ENCODE results near the gene RAC3.

Gene RAC3

DNA sequence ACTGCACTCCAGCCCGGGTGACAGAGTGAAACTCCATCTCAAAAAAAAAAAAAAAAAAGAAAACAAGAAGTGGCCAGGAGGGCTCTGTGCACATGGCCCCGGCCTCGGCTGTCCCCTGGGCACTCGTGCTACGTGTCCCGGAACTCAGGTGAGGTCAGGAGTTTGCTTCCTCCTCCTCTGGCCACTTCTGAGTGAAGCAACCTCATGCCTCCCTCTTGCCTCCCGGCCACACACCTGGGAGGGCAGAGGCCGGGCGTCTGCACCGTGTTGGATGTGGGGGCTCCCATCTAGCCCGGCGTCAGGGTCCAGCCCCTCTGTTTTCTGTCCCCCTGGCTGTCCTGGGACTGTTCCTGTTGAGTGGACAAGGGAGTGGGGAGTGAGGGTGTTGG is 31.9 kb upstream of the RAC3 start:
- no peak for DNase-seq (ENCODE audit: low spot score)

DNA sequence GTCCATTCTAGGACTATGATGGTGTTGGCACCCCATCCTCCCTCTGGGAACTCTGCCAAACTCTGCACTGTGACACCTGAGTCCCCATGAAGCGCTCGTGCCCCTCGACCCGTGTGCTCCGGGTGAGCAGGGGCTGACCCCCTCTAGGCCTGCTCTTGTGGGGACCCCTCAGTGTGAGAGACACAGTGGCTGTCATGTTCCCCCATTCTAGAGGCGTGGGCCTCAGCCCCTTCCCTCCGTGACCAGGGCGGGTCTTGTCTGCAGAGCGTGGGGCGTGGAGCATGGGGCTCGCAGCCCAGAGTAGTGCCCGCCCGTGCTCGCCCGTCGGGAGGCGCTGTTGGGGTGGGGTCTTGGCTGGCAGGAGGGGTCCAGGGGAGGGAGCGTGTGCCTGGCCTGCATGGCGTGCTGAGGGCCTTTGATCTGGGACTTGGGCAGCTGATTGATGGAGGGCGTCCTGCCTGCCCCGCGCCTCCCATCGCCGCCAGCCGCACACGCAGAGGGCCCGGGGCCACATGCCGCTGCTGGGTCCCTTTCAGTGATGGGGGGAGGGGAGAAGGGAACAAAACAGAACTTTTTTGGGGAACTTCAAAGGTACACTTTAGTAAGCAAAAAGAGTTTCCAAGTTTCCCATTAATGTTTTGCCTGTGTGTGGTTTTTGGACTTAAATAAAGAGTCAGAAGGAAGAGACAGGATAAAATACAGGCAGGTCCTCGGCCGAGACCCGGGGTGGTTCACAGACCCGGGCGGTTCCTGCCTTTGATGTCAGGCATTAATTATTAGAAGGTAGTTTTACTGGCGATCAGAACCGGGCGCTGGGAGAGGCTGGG is 31.3 kb upstream of the RAC3 start:
- no peak for DNase-seq (ENCODE audit: low spot score)

DNA sequence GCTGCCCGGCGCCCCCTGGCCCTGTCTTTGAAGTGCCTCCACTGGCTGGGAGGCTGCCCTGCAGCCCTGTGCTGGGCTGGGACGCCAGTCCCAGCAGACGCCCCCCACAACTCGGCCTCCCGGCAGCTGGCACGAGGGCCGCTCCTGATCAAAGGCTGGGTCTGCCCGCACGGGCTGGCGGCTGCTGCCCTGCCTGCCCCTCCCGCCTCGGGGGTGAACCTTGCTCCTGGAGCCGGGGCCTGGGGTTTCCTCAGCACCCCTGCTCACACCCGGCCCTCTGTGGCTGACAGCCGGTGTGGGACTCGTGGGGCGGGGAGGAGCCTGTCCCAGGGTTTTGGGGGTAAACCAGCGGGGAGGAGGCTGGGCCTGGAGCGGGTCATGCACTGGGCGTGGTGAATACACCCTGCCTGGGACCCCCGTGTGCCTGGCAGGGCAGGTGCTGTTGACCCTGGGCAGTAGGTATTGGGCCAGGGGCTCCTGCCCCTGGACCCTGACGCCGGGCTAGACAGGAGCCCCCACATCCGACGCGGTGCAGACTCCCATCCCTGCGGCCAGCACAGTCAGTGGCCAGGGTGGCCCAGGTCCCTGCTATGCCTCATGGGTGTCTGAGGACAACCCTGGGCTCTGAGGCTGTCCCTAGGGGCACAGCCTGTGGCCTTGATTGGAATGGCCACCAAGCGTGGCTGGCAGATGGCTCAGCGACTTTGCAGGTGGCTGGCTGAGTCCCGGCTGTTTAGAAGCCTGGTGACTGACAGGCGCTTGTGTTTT is 30.5 kb upstream of the RAC3 start:
- no peak for DNase-seq (ENCODE audit: low spot score)

DNA sequence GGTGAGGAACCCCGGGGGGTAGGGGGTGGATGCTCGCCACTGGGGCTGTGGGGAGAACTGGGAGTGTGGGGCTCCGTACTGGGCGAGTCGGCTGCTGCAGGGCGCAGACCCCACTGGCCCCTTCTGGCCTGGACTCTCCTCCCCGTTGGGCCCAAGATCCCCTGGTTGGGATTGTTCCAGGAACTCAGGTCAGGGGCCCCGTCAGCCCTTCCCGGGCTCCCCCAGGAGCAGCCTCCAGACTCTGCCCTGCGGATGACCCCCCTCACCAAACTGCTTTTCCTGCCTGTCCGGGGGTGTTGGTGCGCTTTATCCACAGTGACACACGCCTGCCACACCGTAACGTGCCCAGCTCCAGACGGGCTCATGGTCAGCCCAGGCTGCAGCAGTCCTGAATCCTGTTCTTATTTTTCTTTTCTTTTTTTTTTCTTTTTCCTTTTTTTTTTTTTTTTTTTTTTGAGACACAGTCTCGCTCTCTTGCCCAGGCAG is 29.9 kb upstream of the RAC3 start:
- no peak for DNase-seq (ENCODE audit: low spot score)

DNA sequence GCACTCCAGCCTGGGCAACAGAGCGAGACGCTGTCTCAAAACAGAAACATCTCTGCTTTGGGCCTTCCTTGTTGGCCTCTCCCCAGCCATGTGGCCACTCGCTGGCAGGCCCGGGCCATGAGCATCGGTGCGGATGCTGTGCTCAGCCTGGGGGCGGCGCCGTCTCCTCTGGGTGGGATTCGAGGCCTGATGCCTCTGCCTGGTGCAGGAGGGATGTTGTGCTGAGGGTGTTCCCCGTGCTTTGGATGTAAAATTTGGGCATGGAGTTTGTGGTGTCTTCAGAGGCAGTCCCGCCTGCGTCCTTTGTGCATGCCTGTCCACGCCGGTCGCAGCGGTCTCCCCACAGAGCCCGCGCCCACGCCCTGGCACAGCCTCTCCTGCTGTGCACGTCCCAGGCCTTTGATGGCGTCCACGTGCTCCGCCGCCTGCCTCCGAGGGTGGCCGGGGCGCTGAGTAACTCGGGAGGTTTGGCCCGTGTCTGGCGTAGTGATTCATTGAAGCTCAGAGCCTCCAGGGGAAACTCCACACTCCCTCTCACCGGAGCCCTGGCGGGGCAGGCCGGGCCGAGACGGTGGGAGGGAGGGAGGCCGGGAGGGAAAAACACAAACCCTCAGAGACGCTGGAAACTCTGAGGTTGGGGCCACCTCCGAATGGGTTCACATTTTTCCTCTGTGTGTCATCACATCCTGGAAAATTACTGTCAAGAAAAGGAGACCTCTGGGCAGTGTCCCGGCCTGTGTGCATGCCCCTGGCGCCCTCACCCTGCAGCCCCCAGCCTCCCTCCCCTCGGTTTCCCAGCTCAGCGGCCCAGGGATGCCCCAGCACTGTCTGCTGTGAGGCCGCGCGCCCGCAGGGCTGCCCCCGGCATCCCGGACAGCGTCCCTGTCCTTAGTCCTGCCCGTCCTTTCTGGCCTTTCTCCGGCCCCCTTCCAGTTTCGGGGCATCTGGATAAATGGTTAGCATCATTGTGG is 27.8 kb upstream of the RAC3 start:
- no peak for DNase-seq (ENCODE audit: low spot score)

DNA sequence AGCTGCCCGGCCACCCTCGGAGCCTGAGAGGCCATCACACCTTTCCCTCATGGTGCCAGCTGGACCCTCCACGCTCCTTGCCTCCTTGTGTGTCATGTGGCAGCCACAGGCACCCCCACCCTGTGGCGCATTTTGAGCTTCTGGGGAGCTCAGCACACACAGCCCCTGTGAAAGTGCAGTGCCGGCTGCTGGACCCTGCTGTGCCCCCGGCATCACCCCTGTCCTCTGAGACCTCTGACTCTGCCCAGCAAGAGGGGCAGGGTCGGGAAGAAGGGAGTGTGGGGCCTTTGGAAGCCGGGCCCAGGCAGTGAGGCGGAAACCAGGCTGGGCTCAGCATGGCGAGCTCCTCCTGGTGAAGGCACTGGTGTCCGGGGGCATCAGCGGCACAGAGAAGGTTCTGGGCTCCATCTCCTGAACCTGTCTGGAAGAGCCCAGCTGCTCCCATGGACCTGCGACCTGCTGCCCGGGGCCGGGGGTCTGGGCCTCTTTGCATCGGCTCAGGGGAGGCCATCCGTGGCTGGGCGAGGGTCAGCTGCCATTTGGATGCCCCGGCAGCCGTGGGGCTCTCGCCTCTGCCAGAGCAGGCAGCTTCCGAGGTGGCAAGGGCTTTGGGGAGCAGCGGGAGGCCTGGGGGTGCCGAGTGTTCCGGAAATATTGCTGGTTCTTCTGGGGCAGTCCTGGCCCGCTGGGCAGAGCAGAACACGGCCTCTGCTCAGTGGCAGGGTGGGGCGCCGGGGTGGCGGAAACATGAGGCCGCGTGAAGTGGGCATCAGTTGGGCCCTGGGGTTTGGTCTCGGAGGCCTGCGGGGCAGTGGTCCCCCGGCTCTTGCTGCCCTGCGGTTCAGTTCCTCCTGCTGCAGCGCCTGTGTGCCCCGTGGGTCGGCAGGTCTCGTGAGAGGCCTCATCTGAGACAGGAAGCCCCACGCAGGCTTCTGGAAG is 26.7 kb upstream of the RAC3 start:
- no peak for DNase-seq (ENCODE audit: low spot score)

DNA sequence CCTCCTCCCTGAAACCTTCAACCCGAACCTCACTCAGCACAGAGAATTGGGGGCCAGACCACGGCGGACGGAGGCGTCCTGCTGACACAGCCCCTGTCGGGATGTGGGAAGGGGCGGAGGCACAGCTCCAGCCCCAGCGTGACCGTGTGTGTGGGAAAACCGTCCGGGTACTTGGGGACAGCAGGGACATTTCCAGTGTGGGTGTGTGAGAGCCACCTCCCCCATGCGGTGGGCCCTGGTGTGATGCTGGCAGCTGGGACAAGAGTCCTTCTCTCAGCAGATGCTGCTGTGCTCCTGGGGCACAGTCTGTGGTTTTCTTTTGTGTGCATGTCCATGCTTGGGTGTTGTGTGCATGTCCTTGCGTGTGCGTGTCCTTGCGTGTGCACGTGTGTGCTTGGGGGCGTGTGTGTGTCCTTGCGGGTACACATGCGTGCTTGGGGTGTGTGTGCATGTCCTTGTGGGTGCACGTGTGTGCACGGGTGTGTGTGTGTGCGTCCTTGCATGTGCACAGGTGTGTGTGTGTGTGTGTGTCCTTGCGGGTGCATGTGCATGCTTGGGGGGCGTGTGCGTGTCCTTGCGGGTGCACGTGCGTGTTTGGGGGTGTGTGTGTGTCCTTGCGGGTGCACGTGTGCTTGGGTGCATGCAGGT is 25.7 kb upstream of the RAC3 start:
- DNase-seq (ENCODE audit: low spot score): no peak

DNA sequence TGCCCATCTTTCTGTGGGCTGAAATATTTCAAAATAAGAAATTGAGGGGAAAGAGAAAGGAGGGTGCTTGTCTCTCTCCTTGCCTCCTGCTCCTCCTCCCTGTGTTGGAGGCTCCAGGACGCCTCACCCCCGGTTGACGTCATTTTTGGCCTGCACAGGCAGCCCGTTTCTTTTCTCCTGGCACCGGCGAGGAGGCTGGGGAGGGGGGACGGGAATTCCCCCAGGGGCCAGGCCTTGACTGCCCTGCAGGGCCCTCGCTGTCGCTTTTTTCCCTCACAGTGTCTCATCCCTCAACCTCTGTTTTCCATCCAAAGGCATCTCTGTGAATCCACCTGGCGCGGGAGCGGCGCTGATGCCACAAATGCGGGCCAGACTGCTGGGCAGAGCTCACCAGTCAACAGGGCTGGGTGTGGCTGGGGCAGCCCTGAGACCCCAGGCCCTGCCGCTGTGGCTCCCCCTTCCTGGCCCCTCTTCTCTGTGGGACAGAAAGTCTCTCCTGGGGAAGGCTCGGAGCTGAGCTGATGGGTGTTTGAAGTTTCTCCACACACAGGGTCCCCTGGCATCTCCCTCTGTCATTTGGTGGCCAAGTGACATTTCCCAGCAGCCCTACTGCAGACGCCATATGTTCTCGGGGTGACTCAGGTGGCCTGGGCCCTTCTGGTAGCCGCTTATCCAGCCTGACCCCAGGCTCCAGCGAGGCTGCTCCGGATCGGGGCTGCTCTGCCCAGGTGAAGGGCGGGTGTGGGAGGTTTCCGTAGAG is 24.8 kb upstream of the RAC3 start:
- no peak for DNase-seq (ENCODE audit: low spot score)

DNA sequence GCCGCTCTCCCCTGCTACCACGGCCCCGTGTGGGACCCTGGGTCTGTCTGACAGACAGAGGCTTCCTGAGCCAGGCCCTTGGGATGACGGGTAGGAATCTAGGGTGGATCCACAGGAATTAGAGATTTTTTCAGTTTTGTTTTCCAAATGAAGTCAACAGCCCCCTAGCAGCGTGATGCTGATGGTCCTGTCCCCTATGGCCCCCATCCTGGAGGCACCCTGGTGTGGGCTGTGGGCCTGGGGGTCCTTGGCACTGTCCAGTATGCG is 24.3 kb upstream of the RAC3 start:
- no peak for DNase-seq (ENCODE audit: low spot score)

DNA sequence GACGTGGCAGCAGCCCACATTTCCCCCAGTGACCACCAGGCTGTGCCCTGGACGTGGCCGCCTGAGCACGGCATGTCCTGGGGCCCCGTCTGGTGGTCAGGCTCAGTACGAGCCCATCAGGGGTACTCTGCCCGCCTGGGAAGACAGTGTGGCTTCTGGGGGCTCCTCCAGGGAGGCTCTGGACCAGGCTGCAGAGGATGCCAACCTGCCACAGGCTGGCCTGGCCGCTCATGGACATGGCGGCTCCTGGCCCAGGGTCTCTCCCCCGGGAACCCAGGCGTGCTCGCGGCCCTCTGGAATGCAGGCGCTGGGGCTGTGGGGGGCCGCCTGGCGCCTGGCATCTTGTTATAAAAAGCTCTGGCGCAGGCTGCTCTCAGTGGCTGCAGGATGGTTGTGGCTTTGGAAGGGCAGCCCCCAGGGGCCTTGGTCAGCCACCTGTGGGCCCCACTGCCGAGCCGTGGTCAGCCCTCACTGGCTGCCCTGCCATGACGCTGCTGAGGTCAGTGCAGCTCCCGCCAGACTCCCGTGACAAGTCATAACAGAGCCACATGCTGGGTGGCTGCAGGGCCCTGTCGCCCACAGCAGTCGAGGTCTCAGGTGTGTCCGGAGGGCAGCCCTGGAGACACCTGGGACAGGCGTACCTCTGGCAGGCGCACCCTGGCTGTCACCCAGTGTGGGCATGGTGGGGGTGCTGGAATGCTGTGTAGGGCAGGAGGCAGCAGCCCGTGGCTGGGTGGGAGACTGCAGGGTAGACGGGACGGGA is 23.8 kb upstream of the RAC3 start:
- no peak for DNase-seq (ENCODE audit: low spot score)

DNA sequence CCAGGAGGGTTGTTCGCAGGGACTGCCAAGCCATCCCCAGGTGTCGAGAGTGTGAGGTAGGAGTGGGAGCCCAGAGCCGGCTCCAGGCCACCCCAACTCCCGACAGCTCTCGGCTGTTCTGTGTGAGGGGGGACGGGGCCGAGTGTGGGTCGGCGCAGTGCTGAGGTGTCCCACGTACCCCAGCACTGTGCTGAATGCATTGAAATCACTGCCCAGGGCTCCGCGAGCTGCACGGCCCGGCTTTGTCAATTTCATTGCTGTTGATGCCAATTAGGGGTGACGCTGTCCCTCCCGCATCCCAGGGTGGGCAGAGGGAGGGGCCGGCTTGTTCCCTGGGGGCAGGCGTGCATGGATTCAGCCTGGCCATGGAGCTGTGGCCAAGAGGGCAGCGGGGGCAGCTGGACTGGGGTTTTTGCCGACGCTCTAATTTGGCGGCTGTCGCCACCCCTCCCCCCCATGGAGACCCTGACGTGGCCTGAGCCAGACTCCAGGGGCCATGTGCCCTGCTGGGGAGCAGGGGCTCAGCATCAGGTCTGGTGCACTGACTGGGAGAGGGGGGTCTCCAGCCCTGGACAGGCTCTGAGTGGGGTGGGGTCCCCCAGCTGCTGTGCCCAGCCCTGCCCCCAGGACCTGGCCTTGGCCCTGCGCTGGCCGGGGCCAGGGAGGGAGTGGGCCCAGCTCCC is 23.1 kb upstream of the RAC3 start:
- no peak for DNase-seq (ENCODE audit: low spot score)

DNA sequence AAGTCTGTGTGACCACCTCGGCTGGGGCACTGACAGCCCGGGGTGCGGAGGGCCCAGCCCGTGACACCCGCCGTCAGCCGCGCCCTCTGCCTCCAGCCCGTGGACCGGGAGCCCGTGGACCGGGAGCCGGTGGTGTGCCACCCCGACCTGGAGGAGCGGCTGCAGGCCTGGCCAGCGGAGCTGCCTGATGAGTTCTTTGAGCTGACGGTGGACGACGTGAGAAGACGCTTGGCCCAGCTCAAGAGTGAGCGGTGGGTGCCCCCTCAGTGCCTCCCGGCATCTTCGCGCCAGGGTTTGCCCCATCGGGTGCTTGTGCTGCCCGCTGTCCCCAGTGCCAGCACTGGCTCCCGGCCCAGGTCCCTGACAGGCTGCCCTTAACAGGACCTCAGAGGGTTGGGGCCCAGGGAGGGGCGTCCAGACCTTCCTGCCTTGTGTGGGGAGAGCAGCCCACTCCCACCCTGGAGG is 22.5 kb upstream of the RAC3 start:
- no peak for DNase-seq (ENCODE audit: low spot score)

DNA sequence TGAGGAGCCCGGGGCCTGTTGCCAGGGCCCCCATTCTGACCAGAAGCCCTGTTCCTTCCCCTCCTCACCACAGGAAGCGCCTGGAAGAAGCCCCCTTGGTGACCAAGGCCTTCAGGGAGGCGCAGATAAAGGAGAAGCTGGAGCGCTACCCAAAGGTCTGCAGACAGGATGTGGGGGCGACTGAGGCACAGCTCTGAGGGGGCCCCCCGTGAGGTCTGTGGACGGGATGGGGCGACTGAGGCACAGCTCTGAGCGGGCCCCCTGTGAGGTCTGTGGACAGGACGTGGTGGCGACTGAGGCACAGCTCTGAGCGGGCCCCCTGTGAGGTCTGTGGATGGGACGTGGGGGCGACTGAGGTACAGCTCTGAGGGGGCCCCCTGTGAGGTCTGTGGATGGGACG is 22.1 kb upstream of the RAC3 start:
- DNase-seq (ENCODE audit: low spot score): no peak

DNA sequence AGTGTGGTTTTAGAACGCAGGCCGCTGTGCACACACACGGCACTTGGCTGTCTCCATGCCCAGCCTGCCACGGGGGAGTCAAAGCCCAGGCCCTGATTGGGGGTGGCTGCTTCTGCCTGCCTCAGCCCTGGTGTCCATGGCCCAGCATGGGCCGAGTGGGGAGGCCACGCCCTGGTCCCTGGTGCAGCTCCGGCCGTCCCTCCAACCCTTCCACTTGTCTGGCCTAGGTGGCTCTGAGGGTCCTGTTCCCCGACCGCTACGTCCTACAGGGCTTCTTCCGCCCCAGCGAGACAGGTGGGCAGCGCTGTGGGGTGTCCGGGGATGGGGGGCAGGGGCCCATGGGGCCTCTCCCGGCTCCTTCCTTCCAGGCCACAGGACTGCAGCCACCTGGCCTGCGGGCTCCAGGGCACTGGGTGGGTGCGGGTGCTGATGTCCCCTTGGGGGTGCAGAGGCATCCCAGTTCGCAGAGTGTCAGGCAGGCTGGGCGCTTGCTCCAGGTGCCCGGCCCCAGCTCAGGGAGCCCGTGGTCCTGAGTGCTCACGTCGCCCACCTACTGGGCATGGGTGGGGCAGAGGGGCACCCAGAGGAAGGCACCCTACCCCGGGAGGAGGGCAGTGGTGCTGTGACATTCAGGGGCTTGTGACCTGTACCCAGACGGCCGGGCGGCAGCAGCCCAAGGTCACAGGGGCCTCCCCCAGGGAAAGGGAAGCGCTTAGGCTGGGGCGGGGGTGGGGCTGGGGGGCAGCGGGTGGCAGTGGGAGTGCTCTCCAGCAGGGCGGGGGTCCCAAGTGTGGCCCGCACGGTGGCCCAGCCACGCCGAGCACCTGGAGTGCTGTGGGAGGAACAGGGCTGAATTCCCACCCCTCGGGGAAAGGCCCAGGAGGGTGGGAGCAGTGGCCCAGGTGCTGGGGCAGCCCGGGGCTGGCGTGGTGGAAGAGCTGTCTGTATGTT is 20.6 kb upstream of the RAC3 start:
- no peak for DNase-seq (ENCODE audit: low spot score)

DNA sequence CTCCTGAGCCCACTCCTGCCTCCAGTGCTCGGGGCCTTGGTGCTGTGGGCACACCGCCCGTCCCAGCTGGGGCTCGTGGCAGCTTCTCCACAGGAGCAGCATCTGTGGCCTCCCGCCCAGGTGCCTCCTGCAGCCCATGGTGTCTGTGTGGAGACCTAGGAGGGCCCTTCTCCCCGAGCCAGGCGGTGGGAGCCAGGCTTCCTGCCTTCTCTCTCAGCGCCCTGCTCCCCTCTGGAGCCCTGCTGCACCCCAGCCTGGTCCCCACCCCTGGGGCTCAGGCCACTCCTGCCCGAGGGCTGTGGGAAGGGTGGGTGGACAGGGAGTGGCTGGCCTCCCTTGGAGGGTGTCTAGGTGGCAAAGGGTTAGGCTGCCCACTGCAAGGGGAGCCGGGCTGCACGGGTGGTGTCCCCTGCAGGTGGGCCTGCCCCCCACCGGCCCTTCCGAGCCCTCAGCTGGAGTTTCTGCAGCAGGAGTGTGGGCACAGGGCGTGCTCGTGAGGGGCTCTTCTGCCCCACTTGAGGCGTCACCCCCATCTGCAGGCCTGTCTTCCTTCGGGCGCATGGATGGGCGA is 19.8 kb upstream of the RAC3 start:
- DNase-seq (ENCODE audit: low spot score): no peak

DNA sequence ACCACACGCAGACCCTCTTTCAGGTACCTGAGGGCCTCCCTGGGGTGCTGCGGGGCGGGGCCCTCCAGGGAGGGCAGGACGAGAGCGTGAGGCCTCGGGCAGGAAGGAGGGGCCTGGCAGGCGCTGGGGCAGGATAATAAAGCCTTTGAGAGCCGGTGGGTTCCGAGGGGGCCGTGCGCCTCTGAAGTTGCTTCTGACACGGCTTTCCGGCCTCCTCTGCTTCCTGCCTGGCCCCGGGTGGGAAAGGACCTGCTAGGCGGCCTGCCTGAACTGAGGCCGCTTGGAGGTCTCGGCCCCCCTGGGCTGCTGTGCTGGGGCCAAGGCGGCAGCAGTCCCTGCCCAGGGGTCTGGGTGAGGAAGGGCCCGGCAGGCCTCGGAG is 19.2 kb upstream of the RAC3 start:
- DNase-seq (ENCODE audit: low spot score): no peak

DNA sequence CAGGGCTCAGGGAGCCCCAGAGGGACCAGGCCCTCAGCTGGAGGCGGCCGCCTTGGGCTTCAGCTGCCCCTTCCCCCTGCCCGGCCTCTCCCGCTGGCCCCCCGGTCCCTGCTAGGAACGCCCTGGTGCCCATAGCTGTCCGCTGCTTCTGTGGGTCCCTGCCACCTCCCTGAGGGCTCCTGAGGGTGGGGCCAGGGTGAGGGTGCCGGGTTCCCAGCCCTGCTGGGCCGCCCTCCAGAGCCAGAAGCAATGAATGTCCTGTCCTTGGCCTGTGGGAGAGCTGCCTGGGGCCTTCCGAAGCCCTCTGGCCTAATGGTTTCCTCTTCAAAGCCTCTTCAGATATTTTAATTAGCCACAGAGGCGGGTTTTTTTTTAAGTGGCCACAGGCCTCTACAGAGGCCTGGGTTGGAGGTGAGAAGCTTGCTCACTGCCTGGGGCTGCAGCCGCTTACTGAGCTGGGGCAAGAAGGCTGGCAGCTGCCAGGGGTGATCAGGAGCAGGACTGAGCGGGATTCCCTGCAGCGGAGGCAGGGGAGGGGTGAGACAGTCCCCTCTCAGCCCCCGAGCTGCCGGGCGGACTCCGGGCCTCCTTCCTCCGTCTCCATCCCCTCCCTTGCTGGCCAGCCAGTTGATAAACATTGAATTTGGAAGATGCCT is 18.7 kb upstream of the RAC3 start:
- no peak for DNase-seq (ENCODE audit: low spot score)
